ENCODE results near the gene JPH3. TPM values are rescaled to one million over a fixed set of nuclear protein-coding genes. Genes with fewer than 3 reads are reported as not detected.
A peak's percentile ranks its signal among the peaks of the same experiment; 100 is the strongest.

The JPH3 gene
- total RNA-seq, 1 experiment from 2014 or later: not detected

DNA sequence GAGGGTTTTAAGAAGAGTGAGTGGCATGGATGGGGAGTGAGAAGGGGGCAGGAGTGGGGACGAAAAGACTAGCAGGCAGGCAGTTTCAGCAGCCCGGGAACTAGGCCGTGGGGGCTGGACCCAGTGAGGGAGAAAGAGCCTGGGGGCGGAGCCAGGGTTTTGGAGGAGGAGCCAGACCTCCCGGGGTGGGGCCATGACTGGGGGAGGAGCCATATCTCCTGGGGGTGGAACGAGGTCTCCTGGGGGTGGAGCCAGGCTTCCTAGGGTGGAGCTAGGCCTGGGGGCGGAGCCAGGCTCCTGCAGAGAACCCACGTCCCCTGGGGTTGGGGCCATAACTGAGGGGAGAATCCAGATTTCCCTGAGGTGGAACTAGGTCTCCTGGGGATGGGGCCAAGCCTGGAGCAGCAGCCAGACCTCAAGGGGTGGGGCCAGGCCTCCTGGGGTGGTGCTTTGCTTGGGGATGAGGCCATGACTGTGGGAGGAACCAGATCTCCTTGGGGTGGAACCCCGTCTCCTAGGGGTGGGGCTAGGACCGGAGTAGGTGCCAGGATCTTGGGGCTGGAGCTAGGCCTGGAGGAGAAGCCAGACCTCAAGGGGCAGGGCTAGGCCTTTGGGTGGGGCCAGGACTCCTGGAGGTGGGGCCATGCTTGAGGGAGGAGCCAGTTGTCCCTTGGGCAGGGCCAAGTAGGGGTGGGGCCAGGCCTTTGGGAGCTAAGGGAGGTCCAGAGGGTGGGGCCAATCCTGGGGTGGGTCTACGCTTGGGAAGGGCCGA is 41.7 kb upstream of the JPH3 start:
- H3K27ac ChIP-seq: no peak overlapping the region
- no peak overlapping the region for H3K4me2 ChIP-seq
- no peaks in the 10 kb centered on the region for H3K36me3 ChIP-seq (ENCODE audit: low read depth)
- no TSS peak for BruUV-seq (replicated peaks)
- H2AFZ ChIP-seq: no peak overlapping the region
- peak; percentile 39 to 56 for DNase-seq
- no peak overlapping the region for H3K4me3 ChIP-seq
- no peaks in the 10 kb centered on the region for H3K9me3 ChIP-seq (ENCODE audit: insufficient read depth, low read depth)
- H3K79me2 ChIP-seq (ENCODE audit: low read depth): no peaks in the 10 kb centered on the region
- no peaks in the 10 kb centered on the region for H4K20me1 ChIP-seq (ENCODE audit: insufficient read depth)
- no peaks in the 10 kb centered on the region for H3K4me1 ChIP-seq (replicated peaks; ENCODE audit: insufficient read depth)
- TF ChIP-seq, protein P1, sequence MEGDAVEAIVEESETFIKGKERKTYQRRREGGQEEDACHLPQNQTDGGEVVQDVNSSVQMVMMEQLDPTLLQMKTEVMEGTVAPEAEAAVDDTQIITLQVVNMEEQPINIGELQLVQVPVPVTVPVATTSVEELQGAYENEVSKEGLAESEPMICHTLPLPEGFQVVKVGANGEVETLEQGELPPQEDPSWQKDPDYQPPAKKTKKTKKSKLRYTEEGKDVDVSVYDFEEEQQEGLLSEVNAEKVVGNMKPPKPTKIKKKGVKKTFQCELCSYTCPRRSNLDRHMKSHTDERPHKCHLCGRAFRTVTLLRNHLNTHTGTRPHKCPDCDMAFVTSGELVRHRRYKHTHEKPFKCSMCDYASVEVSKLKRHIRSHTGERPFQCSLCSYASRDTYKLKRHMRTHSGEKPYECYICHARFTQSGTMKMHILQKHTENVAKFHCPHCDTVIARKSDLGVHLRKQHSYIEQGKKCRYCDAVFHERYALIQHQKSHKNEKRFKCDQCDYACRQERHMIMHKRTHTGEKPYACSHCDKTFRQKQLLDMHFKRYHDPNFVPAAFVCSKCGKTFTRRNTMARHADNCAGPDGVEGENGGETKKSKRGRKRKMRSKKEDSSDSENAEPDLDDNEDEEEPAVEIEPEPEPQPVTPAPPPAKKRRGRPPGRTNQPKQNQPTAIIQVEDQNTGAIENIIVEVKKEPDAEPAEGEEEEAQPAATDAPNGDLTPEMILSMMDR (conservative IDR thresholded peaks at IDR 0.05): no peak
- TF ChIP-seq EZH2 (IDR thresholded peaks at IDR 0.05; ENCODE audit: low read depth): no peak
- intact Hi-C loops (cut with micrococcal nuclease; ENCODE audit: unreplicated experiment): no loop called here
- peaks cover 51% of the 10 kb centered on the region for H3K27me3 ChIP-seq (ENCODE audit: insufficient read depth, low read depth)
- ChIA-PET CTCF (no interaction called here), POLR2A (ENCODE audit: unreplicated experiment) (interaction anchor here (0.6 kb wide), 1 partner anchor 166 kb away, joined by 3 read pairs; no protein-coding TSS in a partner anchor)
- H3K9me2 ChIP-seq (ENCODE audit: insufficient read depth): no peaks in the 10 kb centered on the region
- no peaks in the 10 kb centered on the region for H3F3A ChIP-seq (ENCODE audit: insufficient read depth, low read depth)

GRCh38 chr16:87561200-87562105 is 40.9 kb upstream of the JPH3 start:
- H3K9me3 ChIP-seq (ENCODE audit: insufficient read depth, low read depth): no peaks in the 10 kb centered on the region
- no peak overlapping the region for H3K27ac ChIP-seq
- intact Hi-C loops (cut with micrococcal nuclease; ENCODE audit: unreplicated experiment): no loop called here
- no peaks in the 10 kb centered on the region for H3F3A ChIP-seq (ENCODE audit: insufficient read depth, low read depth)
- H3K4me2 ChIP-seq: no peak overlapping the region
- H3K79me2 ChIP-seq (ENCODE audit: low read depth): no peaks in the 10 kb centered on the region
- no peaks in the 10 kb centered on the region for H3K9me2 ChIP-seq (ENCODE audit: insufficient read depth)
- H3K4me1 ChIP-seq (replicated peaks; ENCODE audit: insufficient read depth): no peaks in the 10 kb centered on the region
- no peaks in the 10 kb centered on the region for H3K36me3 ChIP-seq (ENCODE audit: low read depth)
- POLR2A ChIA-PET (ENCODE audit: unreplicated experiment): no interaction called here
- H4K20me1 ChIP-seq (ENCODE audit: insufficient read depth): no peaks in the 10 kb centered on the region
- BruUV-seq (replicated peaks): no TSS peak
- no peak overlapping the region for H3K4me3 ChIP-seq
- peaks cover 52% of the 10 kb centered on the region for H3K27me3 ChIP-seq (ENCODE audit: insufficient read depth, low read depth)
- peak in 1 of 2 experiments; percentile 21 for DNase-seq
- no peak for TF ChIP-seq EZH2 (IDR thresholded peaks at IDR 0.05; ENCODE audit: low read depth)
- TF ChIP-seq, protein P1 (conservative IDR thresholded peaks at IDR 0.05): no peak
- CTCF ChIA-PET: interaction anchor here (0.6 kb wide), 1 partner anchor 12 kb away, joined by 3 read pairs; no protein-coding TSS in a partner anchor
- H2AFZ ChIP-seq: no peak overlapping the region

GRCh38 chr16:87562201-87562600 is 40.1 kb upstream of the JPH3 start:
- no peaks in the 10 kb centered on the region for H4K20me1 ChIP-seq (ENCODE audit: insufficient read depth)
- H3K36me3 ChIP-seq (ENCODE audit: low read depth): no peaks in the 10 kb centered on the region
- H3K9me2 ChIP-seq (ENCODE audit: insufficient read depth): no peaks in the 10 kb centered on the region
- no peak overlapping the region for H2AFZ ChIP-seq
- H3K9me3 ChIP-seq (ENCODE audit: insufficient read depth, low read depth): no peaks in the 10 kb centered on the region
- TF ChIP-seq, protein P1 (conservative IDR thresholded peaks at IDR 0.05): no peak
- TF ChIP-seq EZH2 (IDR thresholded peaks at IDR 0.05; ENCODE audit: low read depth): no peak
- DNase-seq: no peak
- ChIA-PET CTCF (interaction anchor here (0.6 to 1.0 kb wide), 2 partner anchors 11 to 13 kb away, joined by 3 to 6 read pairs; no protein-coding TSS in a partner anchor), POLR2A (ENCODE audit: unreplicated experiment) (no interaction called here)
- H3F3A ChIP-seq (ENCODE audit: insufficient read depth, low read depth): no peaks in the 10 kb centered on the region
- H3K4me2 ChIP-seq: no peak overlapping the region
- peaks cover 52% of the 10 kb centered on the region for H3K27me3 ChIP-seq (ENCODE audit: insufficient read depth, low read depth)
- BruUV-seq (replicated peaks): no TSS peak
- H3K4me3 ChIP-seq: no peak overlapping the region
- H3K79me2 ChIP-seq (ENCODE audit: low read depth): no peaks in the 10 kb centered on the region
- no peak overlapping the region for H3K27ac ChIP-seq
- intact Hi-C loops (cut with micrococcal nuclease; ENCODE audit: unreplicated experiment): no loop called here
- H3K4me1 ChIP-seq (replicated peaks; ENCODE audit: insufficient read depth): no peaks in the 10 kb centered on the region
